HFF-Myc (cell line): ENCODE results near the gene TCEA2.
"Not testable (repeated sequence)": the region's sequence is repeated elsewhere in the genome, so short reads cannot be mapped to it uniquely, and the experiment has no call there.

Source experiments
- DNase-seq: peaks from one replicate; pipeline ENCODE4 v3.0.0-alpha.2; 2011; ENCODE audit warnings: low read depth; ENCODE audit errors: extremely low read depth
- H3K4me3 ChIP-seq: replicated peaks from 2 replicates; pipeline ENCODE4 v1.5.1; 2011; ENCODE audit warnings: low read depth, mild to moderate bottlenecking, control low read depth, low read length
- CTCF ChIP-seq: IDR thresholded peaks from 2 replicates; pipeline ENCODE4 v1.5.1; 2012; ENCODE audit warnings: mild to moderate bottlenecking, low read depth, low read length, control low read depth; ENCODE audit errors: missing control alignments

The TCEA2 gene

DNA sequence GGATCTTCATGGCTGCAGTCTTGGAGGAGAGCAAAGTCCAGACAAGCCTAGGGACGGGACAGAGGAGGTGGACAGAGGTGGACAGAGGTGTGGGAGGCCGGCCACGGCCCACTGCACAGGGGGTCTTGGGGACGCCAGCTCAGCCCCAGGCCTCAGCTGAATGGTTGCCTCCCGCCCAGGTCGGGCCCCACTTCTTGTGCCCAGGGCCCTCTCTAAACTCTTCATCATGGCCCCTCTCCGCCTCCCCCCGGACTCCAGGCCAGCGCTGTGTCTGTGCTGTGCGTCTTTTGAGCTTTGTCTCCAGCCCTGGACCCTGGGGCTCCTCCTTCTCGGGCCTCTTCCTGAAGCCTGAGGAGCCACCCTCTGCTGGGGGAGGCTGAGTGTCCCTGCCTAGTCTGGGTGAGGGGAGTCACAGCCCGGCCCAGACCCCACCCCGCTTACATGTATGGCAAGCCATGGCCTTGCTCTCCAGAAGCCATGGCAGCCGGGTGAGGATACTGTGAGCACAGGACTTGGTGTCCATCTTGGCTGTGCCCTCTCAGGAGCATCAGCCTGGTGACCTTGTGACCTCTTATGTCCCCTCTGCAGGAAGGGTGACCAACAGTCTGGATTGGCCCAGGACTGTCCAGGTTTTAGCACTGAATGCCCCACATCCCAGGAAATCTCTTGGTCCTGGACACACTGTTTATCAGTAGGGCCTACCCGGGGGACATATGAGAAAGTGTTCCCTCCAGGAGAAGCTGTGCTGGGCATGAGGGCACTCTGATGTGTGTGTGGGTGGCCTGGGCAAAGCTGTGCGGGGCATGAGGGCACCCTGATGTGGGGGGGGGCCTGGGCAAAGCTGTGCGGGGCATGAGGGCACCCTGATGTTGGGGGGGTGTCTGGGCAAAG is 53.8 kb downstream of the TCEA2 start:
- no peak for DNase-seq
- no peak for TF ChIP-seq CTCF
- no peak overlapping the region for H3K4me3 ChIP-seq

DNA sequence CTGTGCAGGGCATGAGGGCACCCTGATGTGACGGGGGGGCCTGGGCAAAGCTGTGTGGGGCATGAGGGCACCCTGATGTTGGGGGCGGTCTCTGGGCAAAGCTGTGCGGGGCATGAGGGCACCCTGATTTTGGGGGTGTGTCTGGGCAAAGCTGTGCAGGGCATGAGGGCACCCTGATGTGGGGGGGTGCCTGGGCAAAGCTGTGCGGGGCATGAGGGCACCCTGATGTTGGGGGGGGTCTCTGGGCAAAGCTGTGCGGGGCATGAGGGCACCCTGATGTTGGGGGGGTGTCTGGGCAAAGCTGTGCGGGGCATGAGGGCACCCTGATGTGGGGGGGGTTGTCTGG is 54.4 kb downstream of the TCEA2 start:
- not testable (repeated sequence) for H3K4me3 ChIP-seq, DNase-seq

GRCh38 chr20:64119301-64119680 is 56.3 kb downstream of the TCEA2 start:
- no peak for TF ChIP-seq CTCF
- H3K4me3 ChIP-seq = no peak overlapping the region
- no peak for DNase-seq

GRCh38 chr20:64119681-64120341 is 56.8 kb downstream of the TCEA2 start:
- no peak overlapping the region for H3K4me3 ChIP-seq
- no peak for TF ChIP-seq CTCF
- no peak for DNase-seq

DNA sequence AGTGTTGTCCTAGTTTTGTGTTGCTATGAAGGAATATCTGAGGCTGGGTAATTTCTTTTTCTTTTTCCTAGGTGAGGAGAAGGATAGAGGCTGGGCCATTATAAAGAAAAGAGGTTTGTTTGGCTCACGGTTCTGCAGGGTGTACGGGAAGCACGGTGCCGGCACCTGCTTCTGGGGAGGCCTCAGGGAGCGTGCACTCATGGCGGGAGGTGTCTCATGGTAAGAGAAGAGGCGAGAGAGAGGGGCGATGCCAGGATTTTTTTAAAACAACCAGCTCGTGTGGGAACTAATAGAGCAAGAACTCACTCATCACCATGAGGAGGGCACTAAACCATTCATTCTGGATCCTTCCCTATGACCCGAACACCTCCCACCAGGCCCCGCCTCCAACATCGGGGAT is 58.6 kb downstream of the TCEA2 start:
- DNase-seq = no peak
- TF ChIP-seq CTCF = no peak
- H3K4me3 ChIP-seq = no peak overlapping the region
